Measurements from ENCODE around the gene CAPZB. TPM values are rescaled to one million over a fixed set of nuclear protein-coding genes. Genes with fewer than 3 reads are reported as not detected.

The CAPZB gene
- polyA plus RNA-seq, 1 donor from 2014 or later, result 159 TPM

- Histone ChIP-seq H3K9ac (ENCODE audit: low read length) (no peak overlapping the region), H3K27me3 (ENCODE audit: insufficient read depth, low read depth, low read length) (no peaks in the 10 kb centered on the region), H2AFZ (ENCODE audit: low read depth, low read length) (no peak overlapping the region), H3K9me2 (ENCODE audit: insufficient read depth, low read length) (no peaks in the 10 kb centered on the region), H3K27ac (ENCODE audit: low read length) (peak overlapping the region; percentile 40), H3K4me2 (ENCODE audit: low read length) (no peak overlapping the region), H3F3A (ENCODE audit: insufficient read depth, low read length, poor library complexity, severe bottlenecking) (no peaks in the 10 kb centered on the region), H3K36me3 (ENCODE audit: insufficient read depth, low read length) (no peaks in the 10 kb centered on the region), H3K4me3 (ENCODE audit: low read length) (peak overlapping the region; percentile 31), H3K79me2 (replicated peaks; ENCODE audit: insufficient read depth, low read length) (peaks cover 20% of the 10 kb centered on the region), H4K20me1 (ENCODE audit: insufficient read depth) (no peaks in the 10 kb centered on the region), H3K9me3 (ENCODE audit: low read length) (no peaks in the 10 kb centered on the region)
- peak; percentile 53 for TF ChIP-seq EP300 (conservative IDR thresholded peaks at IDR 0.05; ENCODE audit: poor library complexity, severe bottlenecking)
- TF ChIP-seq EZH2 (IDR thresholded peaks at IDR 0.05; ENCODE audit: borderline replicate concordance, insufficient read depth, low read length, poor library complexity, severe bottlenecking), result no peak
- TF ChIP-seq RAD21 (conservative IDR thresholded peaks at IDR 0.05), result peak; percentile 10
- TF ChIP-seq POLR2AphosphoS5 (IDR thresholded peaks at IDR 0.05), result peak; percentile 90
Measured at GRCh38 chr1:19432943-19433718, 52.2 kb downstream of the CAPZB start.

GRCh38 chr1:19430121-19431068 is 54.9 kb downstream of the CAPZB start:
- H3K4me2 ChIP-seq (ENCODE audit: low read length), result no peak overlapping the region
- H3K9me2 ChIP-seq (ENCODE audit: insufficient read depth, low read length), result no peaks in the 10 kb centered on the region
- no peaks in the 10 kb centered on the region for H3K9me3 ChIP-seq (ENCODE audit: low read length)
- TF ChIP-seq REST (IDR thresholded peaks at IDR 0.05; ENCODE audit: borderline replicate concordance) (no peak), CTCF (IDR thresholded peaks at IDR 0.05; ENCODE audit: poor library complexity, severe bottlenecking) (no peak), POLR2AphosphoS5 (IDR thresholded peaks at IDR 0.05) (no peak), EZH2 (IDR thresholded peaks at IDR 0.05; ENCODE audit: borderline replicate concordance, insufficient read depth, low read length, poor library complexity, severe bottlenecking) (no peak), EP300 (conservative IDR thresholded peaks at IDR 0.05; ENCODE audit: poor library complexity, severe bottlenecking) (no peak)
- H2AFZ ChIP-seq (ENCODE audit: low read depth, low read length), result no peak overlapping the region
- no peaks in the 10 kb centered on the region for H4K20me1 ChIP-seq (ENCODE audit: insufficient read depth)
- H3K36me3 ChIP-seq (ENCODE audit: insufficient read depth, low read length), result no peaks in the 10 kb centered on the region
- no peak overlapping the region for H3K4me3 ChIP-seq (ENCODE audit: low read length)
- H3K27me3 ChIP-seq (ENCODE audit: insufficient read depth, low read depth, low read length), result no peaks in the 10 kb centered on the region
- H3K9ac ChIP-seq (ENCODE audit: low read length), result no peak overlapping the region
- H3F3A ChIP-seq (ENCODE audit: insufficient read depth, low read length, poor library complexity, severe bottlenecking), result no peaks in the 10 kb centered on the region
- no peak overlapping the region for H3K27ac ChIP-seq (ENCODE audit: low read length)
- peaks cover 23% of the 10 kb centered on the region for H3K79me2 ChIP-seq (replicated peaks; ENCODE audit: insufficient read depth, low read length)
